Thoracic aorta (tissue), 2 donors: ENCODE data around the gene COPB1. TPM values are rescaled to one million over a fixed set of nuclear protein-coding genes. Genes with fewer than 3 reads are reported as not detected.
A peak's percentile ranks its signal among the peaks of the same experiment; 100 is the strongest.

Experiments used
- ATAC-seq: fragments of 150-250 bp; one replicate; pipeline ENCODE4 v1.8.0; 2017; ENCODE audit warnings: low read depth; ENCODE audit not compliant: insufficient number of reproducible peaks, low FRiP score
- DNase-seq: peaks from one replicate; pipeline ENCODE4 v3.0.0-alpha.2; 2020; ENCODE audit warnings: low spot score
- H3K27ac ChIP-seq, 2 donors: fragments of 200-600 bp; sonication (generic); 1 replicate in 1 of 2; 2 replicates in 1 of 2; pipeline ENCODE4 v1.5.1; 2016; ENCODE audit warnings: mild to moderate bottlenecking in 2 of 2, moderate library complexity in 2 of 2
- H3K27me3 ChIP-seq: fragments of 200-600 bp; sonication (generic); replicated peaks from 2 replicates; pipeline ENCODE4 v1.6.0; 2016; ENCODE audit warnings: mild to moderate bottlenecking; ENCODE audit not compliant: insufficient read depth
- H3K36me3 ChIP-seq: fragments of 200-600 bp; sonication (generic); one replicate; pipeline ENCODE4 v1.5.1; 2016
- H3K4me1 ChIP-seq, 2 donors: fragments of 200-600 bp; sonication (generic); 1 replicate in 1 of 2; 2 replicates in 1 of 2; pipeline versions ENCODE4 v1.5.1 to v1.6.0; 2016; ENCODE audit warnings: low read depth in 2 of 2, mild to moderate bottlenecking in 1 of 2; ENCODE audit not compliant: control insufficient read depth in 1 of 2
- H3K4me3 ChIP-seq: fragments of 200-600 bp; sonication (generic); 2 replicates; pipeline ENCODE4 v1.5.1; 2016; ENCODE audit warnings: mild to moderate bottlenecking
- H3K9me3 ChIP-seq: fragments of 200-600 bp; sonication (generic); 2 replicates; pipeline ENCODE4 v1.5.1; 2016
- CTCF ChIP-seq: fragments of 200-600 bp; sonication (generic); IDR thresholded peaks from one replicate; pipeline ENCODE4 v1.5.1; 2019; ENCODE audit warnings: antibody characterized with exemption
- total RNA-seq, 2 donors: library from RNA; depleted of rRNA; stranded (reverse); fragments of >200 nt; gene quantifications; one replicate each; pipeline versions ENCODE4 v1.1.0 to v1.2.3, GENCODE V29; 2016

Gene COPB1
- total RNA-seq, 2 donors from 2014 or later = 88.8 to 111 TPM

- Histone ChIP-seq H3K4me3 (peak overlapping the region; percentile 84), H3K27ac (peak overlapping the region; percentile 42 to 61), H3K4me1 (peaks cover 19 to 34% of the 10 kb centered on the region in 2 donors), H3K27me3 (no peaks in the 10 kb centered on the region), H3K36me3 (peaks cover 14% of the 10 kb centered on the region), H3K9me3 (no peaks in the 10 kb centered on the region)
- DNase-seq = no peak
- no peak for TF ChIP-seq CTCF
- ATAC-seq = peak; percentile 33
Observed at GRCh38 chr11:14499178-14499559, 442 bp downstream of the COPB1 start.

GRCh38 chr11:14480716-14481115 lies 18.9 kb downstream of the COPB1 start:
- no peak overlapping the region for H3K27ac ChIP-seq
- no peak for DNase-seq
- no peak for ATAC-seq
- TF ChIP-seq CTCF = no peak
- H3K27me3 ChIP-seq = no peaks in the 10 kb centered on the region
- H3K36me3 ChIP-seq = peaks cover 64% of the 10 kb centered on the region
- H3K4me1 ChIP-seq = no peaks in the 10 kb centered on the region
- no peak overlapping the region for H3K4me3 ChIP-seq
- no peaks in the 10 kb centered on the region for H3K9me3 ChIP-seq

GRCh38 chr11:14471127-14471526 lies 28.5 kb downstream of the COPB1 start:
- no peak for ATAC-seq
- no peak for DNase-seq
- H3K4me3 ChIP-seq = no peak overlapping the region
- H3K9me3 ChIP-seq = no peaks in the 10 kb centered on the region
- H3K27me3 ChIP-seq = no peaks in the 10 kb centered on the region
- no peak for TF ChIP-seq CTCF
- peaks cover 6 to 11% of the 10 kb centered on the region in 2 donors for H3K4me1 ChIP-seq
- no peak overlapping the region for H3K27ac ChIP-seq
- peaks cover 63% of the 10 kb centered on the region for H3K36me3 ChIP-seq

- no peak overlapping the region for H3K27ac ChIP-seq
- no peak for TF ChIP-seq CTCF
- no peak overlapping the region for H3K4me3 ChIP-seq
- no peaks in the 10 kb centered on the region for H3K9me3 ChIP-seq
- no peak for DNase-seq
- peaks cover 6 to 11% of the 10 kb centered on the region in 2 donors for H3K4me1 ChIP-seq
- peaks cover 75% of the 10 kb centered on the region for H3K36me3 ChIP-seq
- H3K27me3 ChIP-seq = no peaks in the 10 kb centered on the region
- ATAC-seq = no peak
Observed at GRCh38 chr11:14463623-14464022, 36.0 kb downstream of the COPB1 start.

- TF ChIP-seq CTCF = no peak
- no peak overlapping the region for H3K4me3 ChIP-seq
- H3K36me3 ChIP-seq = peaks cover 60% of the 10 kb centered on the region
- no peaks in the 10 kb centered on the region for H3K27me3 ChIP-seq
- ATAC-seq = no peak
- no peak for DNase-seq
- no peaks in the 10 kb centered on the region for H3K9me3 ChIP-seq
- no peak overlapping the region for H3K27ac ChIP-seq
- H3K4me1 ChIP-seq = no peaks in the 10 kb centered on the region
Observed at GRCh38 chr11:14460147-14460546, 39.5 kb downstream of the COPB1 start.
